Neural cell (in vitro differentiated cells): Measurements from ENCODE around the gene TRIM66. TPM values are rescaled to one million over a fixed set of nuclear protein-coding genes. Genes with fewer than 3 reads are reported as not detected.

Source experiments
- H2AFZ ChIP-seq: fragments of 200-600, 300-800 bp; sonication (generic), shearing (Covaris generic); 2 replicates; pipeline ENCODE4 v1.6.0; 2014; ENCODE audit warnings: low read depth, mild to moderate bottlenecking, antibody characterized with exemption, low read length, moderate library complexity
- H3F3A ChIP-seq: fragments of 200-600 bp; shearing (Covaris generic); 2 replicates; pipeline ENCODE4 v1.6.1; 2016; ENCODE audit warnings: mild to moderate bottlenecking, moderate library complexity, mixed read lengths, antibody characterized with exemption, low read length; ENCODE audit not compliant: insufficient read depth, poor library complexity, severe bottlenecking
- H3K27ac ChIP-seq: fragments of 200-600, 300-800 bp; sonication (generic), shearing (Covaris generic); 2 replicates; pipeline ENCODE4 v1.5.1; 2014; ENCODE audit warnings: mild to moderate bottlenecking, low read length, moderate library complexity
- H3K27me3 ChIP-seq: fragments of 300-800, 200-600 bp; sonication (generic), shearing (Covaris generic); 2 replicates; pipeline ENCODE4 v1.6.0; 2014; ENCODE audit warnings: mild to moderate bottlenecking, low read depth, low read length, moderate library complexity; ENCODE audit not compliant: insufficient read depth
- H3K36me3 ChIP-seq: fragments of 300-800, 200-600 bp; sonication (generic), shearing (Covaris generic); 2 replicates; pipeline ENCODE4 v1.5.1; 2014; ENCODE audit warnings: mild to moderate bottlenecking, antibody characterized with exemption, low read length, moderate library complexity; ENCODE audit not compliant: insufficient read depth
- H3K4me2 ChIP-seq: fragments of 300-800, 200-600 bp; sonication (generic), shearing (Covaris generic); 2 replicates; pipeline ENCODE4 v1.6.0; 2014; ENCODE audit warnings: mild to moderate bottlenecking, low read length
- H3K4me3 ChIP-seq: fragments of 300-800, 200-600 bp; sonication (generic), shearing (Covaris generic); 2 replicates; pipeline ENCODE4 v1.5.1; 2014; ENCODE audit warnings: mild to moderate bottlenecking, low read length, moderate library complexity
- H3K79me2 ChIP-seq: fragments of 200-600 bp; shearing (Covaris generic); replicated peaks from 2 replicates; pipeline ENCODE4 v1.6.0; 2014; ENCODE audit warnings: mild to moderate bottlenecking, low read length, moderate library complexity; ENCODE audit not compliant: insufficient read depth
- H3K9ac ChIP-seq: fragments of 300-800, 200-600 bp; sonication (generic), shearing (Covaris generic); 2 replicates; pipeline ENCODE4 v1.6.1; 2016; ENCODE audit warnings: mild to moderate bottlenecking, low read length, mixed read lengths
- H3K9me2 ChIP-seq: fragments of 200-600 bp; shearing (Covaris generic); 2 replicates; pipeline ENCODE4 v1.6.1; 2016; ENCODE audit warnings: mild to moderate bottlenecking, low read length, mixed read lengths; ENCODE audit not compliant: insufficient read depth
- H3K9me3 ChIP-seq: fragments of 200-600, 300-800 bp; sonication (generic), shearing (Covaris generic); 2 replicates; pipeline ENCODE4 v1.6.1; 2016; ENCODE audit warnings: mild to moderate bottlenecking, mixed run types, low read length, moderate library complexity, mixed read lengths
- H4K20me1 ChIP-seq: fragments of 200-600 bp; shearing (Covaris generic); 2 replicates; pipeline ENCODE4 v1.6.1; 2016; ENCODE audit warnings: mild to moderate bottlenecking, mixed run types; ENCODE audit not compliant: insufficient read depth
- EP300 ChIP-seq: fragments of 450-650 bp; conservative IDR thresholded peaks from 2 replicates; pipeline ENCODE4 v1.6.1; 2014; ENCODE audit warnings: antibody characterized with exemption, mild to moderate bottlenecking, moderate library complexity; ENCODE audit not compliant: poor library complexity, severe bottlenecking
- EZH2 ChIP-seq: fragments of 200-600, 300-800 bp; shearing (Covaris generic), sonication (generic); IDR thresholded peaks from 2 replicates; pipeline ENCODE4 v1.6.1; 2014; ENCODE audit warnings: antibody characterized with exemption, low read length, borderline replicate concordance, mild to moderate bottlenecking; ENCODE audit not compliant: insufficient read depth, poor library complexity, severe bottlenecking
- MXI1 ChIP-seq: fragments of 450-650 bp; conservative IDR thresholded peaks from 2 replicates; pipeline ENCODE4 v1.6.1; 2014; ENCODE audit warnings: antibody characterized with exemption, mild to moderate bottlenecking; ENCODE audit not compliant: poor library complexity, severe bottlenecking
- POLR2AphosphoS5 ChIP-seq: IDR thresholded peaks from 2 replicates; pipeline ENCODE4 v1.6.1; 2012
- RAD21 ChIP-seq: fragments of 450-650 bp; conservative IDR thresholded peaks from 2 replicates; pipeline ENCODE4 v1.6.1; 2014; ENCODE audit warnings: antibody characterized with exemption, mild to moderate bottlenecking, moderate library complexity
- SMC3 ChIP-seq: fragments of 450-650 bp; conservative IDR thresholded peaks from 2 replicates; pipeline ENCODE4 v1.6.1; 2014; ENCODE audit warnings: antibody characterized with exemption, mild to moderate bottlenecking, moderate library complexity; ENCODE audit not compliant: poor library complexity
- TAF1 ChIP-seq: IDR thresholded peaks from 2 replicates; pipeline ENCODE4 v1.6.1; 2012; ENCODE audit warnings: low read depth
- polyA plus RNA-seq: library from polyadenylated mRNA; depleted of rRNA; stranded (reverse); fragments of >200 nt; gene quantifications from 2 replicates; pipeline ENCODE4 v1.2.3, GENCODE V29; 2014
- small RNA-seq, 3 experiments: library from RNA; depleted of rRNA; stranded (forward); fragments of <200 nt; gene quantifications; one replicate each; pipeline ENCODE3, GENCODE V24; 2012
- TF ChIP-seq, protein P1 (sequence below): fragments of 450-650 bp; IDR thresholded peaks from 2 replicates; pipeline ENCODE4 v1.5.1; 2014; ENCODE audit warnings: antibody characterized with exemption, mild to moderate bottlenecking, moderate library complexity; ENCODE audit not compliant: poor library complexity, severe bottlenecking
- TF ChIP-seq, protein P2 (sequence below): IDR thresholded peaks from 2 replicates; pipeline ENCODE4 v1.6.1; 2012; ENCODE audit warnings: borderline replicate concordance

The TRIM66 gene
- polyA plus RNA-seq, 1 donor from 2014 or later: 0.82 TPM

DNA sequence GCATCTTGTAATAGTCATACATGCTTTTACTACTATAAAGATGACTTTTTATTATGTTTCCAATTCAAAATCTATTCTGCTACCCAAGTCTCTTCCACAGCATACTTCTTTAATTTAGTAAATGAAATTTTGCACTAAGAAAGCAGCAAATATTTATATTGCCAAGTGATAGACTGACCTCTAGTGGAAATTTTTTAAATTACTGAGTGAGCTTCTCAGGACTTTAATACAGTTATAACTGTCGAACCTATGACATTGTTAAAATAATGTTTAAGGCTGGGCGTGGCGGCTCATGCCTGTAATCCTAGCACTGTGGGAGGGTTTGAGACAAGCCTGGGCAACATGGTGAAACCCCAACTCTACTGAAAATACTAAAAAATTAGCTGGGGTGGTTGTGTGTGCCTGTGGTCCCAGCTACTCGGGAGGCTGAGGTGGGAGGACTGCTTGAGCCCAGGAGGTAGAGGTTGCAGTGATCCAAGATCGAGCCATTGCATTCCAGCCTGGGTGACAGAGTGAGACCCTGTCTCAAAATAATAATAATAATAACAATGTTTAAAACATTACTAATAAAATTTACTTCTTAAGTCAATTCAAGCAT lies 115.8 kb downstream of the TRIM66 start:
- Histone ChIP-seq H4K20me1 (no peaks in the 10 kb centered on the region), H3F3A (no peaks in the 10 kb centered on the region), H3K4me2 (no peak overlapping the region), H3K9me2 (no peaks in the 10 kb centered on the region), H3K9ac (no peak overlapping the region), H3K36me3 (no peaks in the 10 kb centered on the region), H2AFZ (no peak overlapping the region), H3K27me3 (no peaks in the 10 kb centered on the region), H3K4me3 (no peak overlapping the region), H3K79me2 (no peaks in the 10 kb centered on the region), H3K27ac (no peak overlapping the region), H3K9me3 (no peaks in the 10 kb centered on the region)
- TF ChIP-seq, protein P1, sequence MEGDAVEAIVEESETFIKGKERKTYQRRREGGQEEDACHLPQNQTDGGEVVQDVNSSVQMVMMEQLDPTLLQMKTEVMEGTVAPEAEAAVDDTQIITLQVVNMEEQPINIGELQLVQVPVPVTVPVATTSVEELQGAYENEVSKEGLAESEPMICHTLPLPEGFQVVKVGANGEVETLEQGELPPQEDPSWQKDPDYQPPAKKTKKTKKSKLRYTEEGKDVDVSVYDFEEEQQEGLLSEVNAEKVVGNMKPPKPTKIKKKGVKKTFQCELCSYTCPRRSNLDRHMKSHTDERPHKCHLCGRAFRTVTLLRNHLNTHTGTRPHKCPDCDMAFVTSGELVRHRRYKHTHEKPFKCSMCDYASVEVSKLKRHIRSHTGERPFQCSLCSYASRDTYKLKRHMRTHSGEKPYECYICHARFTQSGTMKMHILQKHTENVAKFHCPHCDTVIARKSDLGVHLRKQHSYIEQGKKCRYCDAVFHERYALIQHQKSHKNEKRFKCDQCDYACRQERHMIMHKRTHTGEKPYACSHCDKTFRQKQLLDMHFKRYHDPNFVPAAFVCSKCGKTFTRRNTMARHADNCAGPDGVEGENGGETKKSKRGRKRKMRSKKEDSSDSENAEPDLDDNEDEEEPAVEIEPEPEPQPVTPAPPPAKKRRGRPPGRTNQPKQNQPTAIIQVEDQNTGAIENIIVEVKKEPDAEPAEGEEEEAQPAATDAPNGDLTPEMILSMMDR: peak; percentile 87
- TF ChIP-seq SMC3: peak; percentile 96
- no peak for TF ChIP-seq TAF1
- no peak for TF ChIP-seq EP300
- TF ChIP-seq RAD21: peak; percentile 95
- TF ChIP-seq MXI1: no peak
- TF ChIP-seq POLR2AphosphoS5: no peak

- Histone ChIP-seq H3K4me2 (no peak overlapping the region), H3K79me2 (no peaks in the 10 kb centered on the region), H3K36me3 (no peaks in the 10 kb centered on the region), H3K4me3 (no peak overlapping the region), H3K9me3 (no peaks in the 10 kb centered on the region), H3K27ac (no peak overlapping the region), H3K27me3 (no peaks in the 10 kb centered on the region), H4K20me1 (no peaks in the 10 kb centered on the region), H2AFZ (no peak overlapping the region), H3K9ac (no peak overlapping the region), H3F3A (no peaks in the 10 kb centered on the region), H3K9me2 (no peaks in the 10 kb centered on the region)
- no peak for TF ChIP-seq RAD21
- TF ChIP-seq TAF1: no peak
- TF ChIP-seq SMC3: no peak
- no peak for TF ChIP-seq POLR2AphosphoS5
- TF ChIP-seq, protein P1: no peak
- TF ChIP-seq MXI1: no peak
- no peak for TF ChIP-seq EZH2
- TF ChIP-seq, protein P2, sequence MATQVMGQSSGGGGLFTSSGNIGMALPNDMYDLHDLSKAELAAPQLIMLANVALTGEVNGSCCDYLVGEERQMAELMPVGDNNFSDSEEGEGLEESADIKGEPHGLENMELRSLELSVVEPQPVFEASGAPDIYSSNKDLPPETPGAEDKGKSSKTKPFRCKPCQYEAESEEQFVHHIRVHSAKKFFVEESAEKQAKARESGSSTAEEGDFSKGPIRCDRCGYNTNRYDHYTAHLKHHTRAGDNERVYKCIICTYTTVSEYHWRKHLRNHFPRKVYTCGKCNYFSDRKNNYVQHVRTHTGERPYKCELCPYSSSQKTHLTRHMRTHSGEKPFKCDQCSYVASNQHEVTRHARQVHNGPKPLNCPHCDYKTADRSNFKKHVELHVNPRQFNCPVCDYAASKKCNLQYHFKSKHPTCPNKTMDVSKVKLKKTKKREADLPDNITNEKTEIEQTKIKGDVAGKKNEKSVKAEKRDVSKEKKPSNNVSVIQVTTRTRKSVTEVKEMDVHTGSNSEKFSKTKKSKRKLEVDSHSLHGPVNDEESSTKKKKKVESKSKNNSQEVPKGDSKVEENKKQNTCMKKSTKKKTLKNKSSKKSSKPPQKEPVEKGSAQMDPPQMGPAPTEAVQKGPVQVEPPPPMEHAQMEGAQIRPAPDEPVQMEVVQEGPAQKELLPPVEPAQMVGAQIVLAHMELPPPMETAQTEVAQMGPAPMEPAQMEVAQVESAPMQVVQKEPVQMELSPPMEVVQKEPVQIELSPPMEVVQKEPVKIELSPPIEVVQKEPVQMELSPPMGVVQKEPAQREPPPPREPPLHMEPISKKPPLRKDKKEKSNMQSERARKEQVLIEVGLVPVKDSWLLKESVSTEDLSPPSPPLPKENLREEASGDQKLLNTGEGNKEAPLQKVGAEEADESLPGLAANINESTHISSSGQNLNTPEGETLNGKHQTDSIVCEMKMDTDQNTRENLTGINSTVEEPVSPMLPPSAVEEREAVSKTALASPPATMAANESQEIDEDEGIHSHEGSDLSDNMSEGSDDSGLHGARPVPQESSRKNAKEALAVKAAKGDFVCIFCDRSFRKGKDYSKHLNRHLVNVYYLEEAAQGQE: no peak
- TF ChIP-seq EP300: no peak
Observed at GRCh38 chr11:8564526-8564925, 117.9 kb downstream of the TRIM66 start.

Small RNAs within 50 kb of the gene (small RNA-seq; reads per million reads assigned to genes)
- gene SNORA3A: 0 reads per million in 3 experiments
- 64.7 to 174 (median 88.2) reads per million in 3 experiments for gene SNORA3B

Other genes starting within 250 kb of the TRIM66 start
- gene STK33, start 88.4 kb downstream of the TRIM66 start, polyA plus RNA-seq: 11.3 and 13.9 TPM in 2 replicates
- 691 and 700 TPM in 2 replicates for gene RPL27A, start 127 bp upstream of the TRIM66 start, polyA plus RNA-seq
- gene AKIP1, start 228.5 kb upstream of the TRIM66 start, polyA plus RNA-seq: 81.5 and 90.7 TPM in 2 replicates